ENCODE results near the gene TFCP2L1. TPM values are rescaled to one million over a fixed set of nuclear protein-coding genes. Genes with fewer than 3 reads are reported as not detected.

TFCP2L1 gene
- total RNA-seq, 1 donor from 2014 or later = not detected

DNA sequence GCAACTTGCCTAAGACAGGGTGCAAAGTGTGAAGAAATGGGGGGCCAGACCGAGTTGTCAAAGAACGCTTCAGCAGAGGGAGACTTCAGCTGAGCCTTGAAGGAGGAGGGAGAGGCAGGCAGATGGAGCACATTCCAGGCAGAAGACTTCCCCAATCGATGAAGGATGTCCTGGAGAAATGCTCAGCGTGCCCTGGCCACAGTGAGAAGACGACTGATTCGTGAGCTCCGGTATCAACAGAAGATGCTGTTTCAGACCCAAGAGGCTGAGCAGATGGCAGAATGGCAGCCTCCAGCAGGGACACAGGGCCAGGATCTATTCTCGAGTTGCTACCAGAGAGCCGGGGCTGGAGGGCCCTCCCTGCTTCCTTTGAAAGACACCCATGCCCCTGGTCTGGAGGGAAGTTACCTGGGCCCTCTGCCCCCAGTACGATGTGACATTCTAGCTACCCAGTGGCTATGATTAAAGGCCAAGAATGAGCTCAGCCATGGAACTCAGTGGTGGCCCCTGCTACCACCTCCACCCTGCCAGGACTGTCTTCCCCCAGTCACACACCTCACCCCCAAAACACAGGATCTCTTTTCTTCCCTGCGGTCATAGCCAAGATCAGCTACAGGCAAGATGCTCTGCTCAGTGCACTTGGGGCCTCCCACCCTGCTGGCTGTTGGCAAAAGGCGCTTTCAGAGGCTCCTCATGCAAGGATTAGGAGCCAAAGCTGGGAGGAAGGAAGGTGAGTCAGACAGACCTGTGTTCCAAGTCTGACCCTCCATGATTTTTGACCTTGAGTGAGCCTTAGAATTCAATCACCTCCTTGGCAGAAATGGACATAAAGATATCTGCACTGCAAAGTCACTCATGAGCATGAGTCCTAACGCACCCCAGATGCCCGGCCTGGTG is 84.3 kb downstream of the TFCP2L1 start:
- Mint-ChIP-seq H3K4me1 (ENCODE audit: unreplicated experiment) (peaks cover 5% of the 10 kb centered on the region), H3K27ac (ENCODE audit: unreplicated experiment) (no peak overlapping the region), H3K27me3 (ENCODE audit: unreplicated experiment) (peaks cover 6% of the 10 kb centered on the region), H3K4me3 (ENCODE audit: unreplicated experiment) (no peak overlapping the region), H3K36me3 (ENCODE audit: unreplicated experiment) (no peaks in the 10 kb centered on the region), H3K9me3 (ENCODE audit: unreplicated experiment) (no peaks in the 10 kb centered on the region)
- DNase-seq (ENCODE audit: extremely low spot score, unreplicated experiment) = no peak
- TF ChIP-seq, protein P1, sequence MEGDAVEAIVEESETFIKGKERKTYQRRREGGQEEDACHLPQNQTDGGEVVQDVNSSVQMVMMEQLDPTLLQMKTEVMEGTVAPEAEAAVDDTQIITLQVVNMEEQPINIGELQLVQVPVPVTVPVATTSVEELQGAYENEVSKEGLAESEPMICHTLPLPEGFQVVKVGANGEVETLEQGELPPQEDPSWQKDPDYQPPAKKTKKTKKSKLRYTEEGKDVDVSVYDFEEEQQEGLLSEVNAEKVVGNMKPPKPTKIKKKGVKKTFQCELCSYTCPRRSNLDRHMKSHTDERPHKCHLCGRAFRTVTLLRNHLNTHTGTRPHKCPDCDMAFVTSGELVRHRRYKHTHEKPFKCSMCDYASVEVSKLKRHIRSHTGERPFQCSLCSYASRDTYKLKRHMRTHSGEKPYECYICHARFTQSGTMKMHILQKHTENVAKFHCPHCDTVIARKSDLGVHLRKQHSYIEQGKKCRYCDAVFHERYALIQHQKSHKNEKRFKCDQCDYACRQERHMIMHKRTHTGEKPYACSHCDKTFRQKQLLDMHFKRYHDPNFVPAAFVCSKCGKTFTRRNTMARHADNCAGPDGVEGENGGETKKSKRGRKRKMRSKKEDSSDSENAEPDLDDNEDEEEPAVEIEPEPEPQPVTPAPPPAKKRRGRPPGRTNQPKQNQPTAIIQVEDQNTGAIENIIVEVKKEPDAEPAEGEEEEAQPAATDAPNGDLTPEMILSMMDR (IDR thresholded peaks at IDR 0.05) = no peak

DNA sequence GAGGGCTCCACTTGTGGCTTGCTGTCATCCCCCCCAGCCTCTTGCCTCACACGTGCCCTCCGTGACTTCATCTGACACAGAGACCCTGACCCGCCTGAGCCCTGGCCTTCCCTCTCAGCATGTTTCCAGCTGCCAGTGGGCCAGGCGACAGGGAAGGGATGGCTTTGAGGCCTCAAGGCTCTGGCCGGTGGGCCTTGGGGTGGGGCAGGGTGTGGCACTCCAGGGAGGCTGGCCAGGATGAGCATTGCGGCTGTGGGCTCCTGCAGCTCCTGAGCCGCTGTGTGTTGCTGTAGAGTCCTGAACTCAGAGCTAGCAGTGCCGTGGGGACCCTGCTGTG is 85.0 kb downstream of the TFCP2L1 start:
- no peak for DNase-seq (ENCODE audit: extremely low spot score, unreplicated experiment)
- Mint-ChIP-seq H3K36me3 (ENCODE audit: unreplicated experiment) (no peaks in the 10 kb centered on the region), H3K27me3 (ENCODE audit: unreplicated experiment) (peaks cover 6% of the 10 kb centered on the region), H3K4me3 (ENCODE audit: unreplicated experiment) (no peak overlapping the region), H3K4me1 (ENCODE audit: unreplicated experiment) (peaks cover 5% of the 10 kb centered on the region), H3K9me3 (ENCODE audit: unreplicated experiment) (no peaks in the 10 kb centered on the region), H3K27ac (ENCODE audit: unreplicated experiment) (no peak overlapping the region)
- TF ChIP-seq, protein P1 (IDR thresholded peaks at IDR 0.05) = no peak

DNA sequence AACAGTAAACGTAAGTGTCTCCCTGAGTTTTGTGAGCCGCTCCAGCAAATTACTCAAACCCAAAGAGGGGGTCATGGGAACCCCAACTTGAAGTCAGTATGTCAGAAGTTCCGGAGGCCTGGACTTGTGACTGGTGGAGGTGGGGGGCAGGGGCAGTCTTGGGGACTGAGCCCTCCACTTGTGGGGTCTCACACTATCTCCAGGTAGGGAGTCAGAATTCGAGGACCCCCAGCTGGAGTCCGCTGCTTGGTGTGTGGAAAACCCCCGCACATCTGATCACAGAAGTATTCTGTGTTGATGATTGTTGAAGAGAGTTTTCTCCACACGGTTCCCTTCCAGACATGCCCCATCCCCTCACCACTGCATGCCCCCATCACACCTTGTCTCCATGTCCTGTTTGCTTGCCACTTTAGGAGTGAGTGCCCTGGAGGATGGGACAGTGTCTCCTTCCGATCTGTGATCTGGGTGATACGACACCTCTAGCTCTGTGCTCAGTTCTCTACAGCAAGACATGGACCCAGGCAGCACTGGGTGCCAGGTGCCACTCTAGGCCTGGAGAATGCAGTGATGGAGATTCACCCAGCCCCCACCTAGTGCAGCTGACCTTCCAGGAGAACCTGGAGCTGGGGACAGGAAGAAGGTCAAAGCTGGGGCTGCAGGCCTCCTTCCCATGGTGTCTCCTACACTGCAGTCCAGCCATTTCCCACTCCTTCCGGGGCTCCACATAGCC is 85.6 kb downstream of the TFCP2L1 start:
- TF ChIP-seq, protein P1 (IDR thresholded peaks at IDR 0.05) = no peak
- H3K4me1 Mint-ChIP-seq (ENCODE audit: unreplicated experiment) = peaks cover 5% of the 10 kb centered on the region
- H3K27me3 Mint-ChIP-seq (ENCODE audit: unreplicated experiment) = peaks cover 6% of the 10 kb centered on the region
- no peaks in the 10 kb centered on the region for H3K9me3 Mint-ChIP-seq (ENCODE audit: unreplicated experiment)
- no peaks in the 10 kb centered on the region for H3K36me3 Mint-ChIP-seq (ENCODE audit: unreplicated experiment)
- no peak overlapping the region for H3K4me3 Mint-ChIP-seq (ENCODE audit: unreplicated experiment)
- no peak overlapping the region for H3K27ac Mint-ChIP-seq (ENCODE audit: unreplicated experiment)
- no peak for DNase-seq (ENCODE audit: extremely low spot score, unreplicated experiment)

DNA sequence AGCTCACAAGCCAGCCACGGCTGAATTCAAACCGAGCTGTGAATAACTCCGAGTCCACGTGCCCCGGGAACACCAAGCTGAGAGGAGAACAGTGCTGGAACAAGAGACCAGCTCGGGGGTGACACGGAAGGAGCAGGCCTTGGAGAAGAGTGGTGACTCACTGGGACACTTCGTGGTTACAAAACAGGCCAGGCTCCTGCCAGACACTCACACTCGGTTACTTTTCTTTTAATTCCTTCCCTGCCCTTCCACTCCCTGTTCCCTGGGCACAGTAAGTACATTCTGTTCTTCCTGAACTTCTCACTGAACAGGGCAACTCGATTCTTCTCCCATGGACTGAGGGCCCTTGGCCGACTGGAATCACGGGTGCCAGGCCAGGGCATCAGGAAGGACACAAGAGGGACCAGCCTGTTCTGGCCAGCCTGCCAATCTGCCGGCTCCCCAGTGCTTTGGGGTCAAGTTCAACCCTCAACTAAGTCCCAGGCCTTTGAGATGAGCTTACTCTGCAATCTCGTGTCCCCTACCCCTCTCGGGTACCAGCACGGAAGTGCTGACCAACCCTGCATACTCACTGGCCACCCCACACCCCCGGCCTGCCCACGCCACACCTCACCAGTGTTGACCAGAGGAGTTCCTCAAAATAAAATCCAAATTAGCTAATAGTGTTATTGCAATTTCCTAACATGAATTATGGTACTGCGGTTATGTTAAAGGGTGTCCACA is 87.5 kb downstream of the TFCP2L1 start:
- peaks cover 5% of the 10 kb centered on the region for H3K4me1 Mint-ChIP-seq (ENCODE audit: unreplicated experiment)
- no peak overlapping the region for H3K4me3 Mint-ChIP-seq (ENCODE audit: unreplicated experiment)
- TF ChIP-seq, protein P1 (IDR thresholded peaks at IDR 0.05) = no peak
- peak overlapping the region; percentile 59 for H3K27ac Mint-ChIP-seq (ENCODE audit: unreplicated experiment)
- H3K36me3 Mint-ChIP-seq (ENCODE audit: unreplicated experiment) = no peaks in the 10 kb centered on the region
- H3K9me3 Mint-ChIP-seq (ENCODE audit: unreplicated experiment) = no peaks in the 10 kb centered on the region
- no peak for DNase-seq (ENCODE audit: extremely low spot score, unreplicated experiment)
- H3K27me3 Mint-ChIP-seq (ENCODE audit: unreplicated experiment) = peaks cover 8% of the 10 kb centered on the region

DNA sequence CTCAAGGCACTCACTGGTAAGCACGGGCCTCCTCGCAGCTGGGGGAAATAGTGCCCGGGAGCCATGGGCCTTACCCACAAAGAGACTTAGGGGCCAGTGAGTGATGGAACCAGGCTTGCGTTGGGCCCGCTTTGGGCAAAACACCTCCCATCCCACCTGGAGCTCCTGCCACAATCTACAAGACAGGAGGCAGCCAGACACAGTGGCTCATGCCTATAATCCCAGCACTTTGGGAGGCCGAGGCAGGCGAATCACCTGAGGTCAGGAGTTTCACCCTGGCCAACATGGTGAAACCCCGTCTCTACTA is 88.2 kb downstream of the TFCP2L1 start:
- no peak overlapping the region for H3K27ac Mint-ChIP-seq (ENCODE audit: unreplicated experiment)
- H3K9me3 Mint-ChIP-seq (ENCODE audit: unreplicated experiment) = no peaks in the 10 kb centered on the region
- TF ChIP-seq, protein P1 (IDR thresholded peaks at IDR 0.05) = no peak
- peaks cover 5% of the 10 kb centered on the region for H3K4me1 Mint-ChIP-seq (ENCODE audit: unreplicated experiment)
- H3K4me3 Mint-ChIP-seq (ENCODE audit: unreplicated experiment) = no peak overlapping the region
- DNase-seq (ENCODE audit: extremely low spot score, unreplicated experiment) = no peak
- peaks cover 10% of the 10 kb centered on the region for H3K27me3 Mint-ChIP-seq (ENCODE audit: unreplicated experiment)
- no peaks in the 10 kb centered on the region for H3K36me3 Mint-ChIP-seq (ENCODE audit: unreplicated experiment)
